ENCODE measurements around the gene FRMPD1. TPM values are rescaled to one million over a fixed set of nuclear protein-coding genes. Genes with fewer than 3 reads are reported as not detected.

FRMPD1 gene
- total and polyA plus RNA-seq, 2 donors (not counting 1 experiment from before 2014, with no cell fraction given), result not detected

GRCh38 chr9:37604296-37604695 lies 46.5 kb upstream of the FRMPD1 start:
- no peaks in the 10 kb centered on the region for H3K79me2 ChIP-seq (ENCODE audit: control insufficient read depth, insufficient read depth, low read length)
- no peaks in the 10 kb centered on the region for H3K9me3 ChIP-seq (ENCODE audit: control insufficient read depth, insufficient read depth, low read depth, low read length)
- no peak overlapping the region for H3K4me3 ChIP-seq (replicated peaks in 1 of 4; ENCODE audit: control extremely low read depth in 1 of 4, insufficient read depth in 1 of 4, low read depth in 3 of 4, low read length in 4 of 4)
- H4K20me1 ChIP-seq (ENCODE audit: control insufficient read depth, extremely low read depth, insufficient read depth, low read length), result no peaks in the 10 kb centered on the region
- no peak overlapping the region for H2AFZ ChIP-seq (ENCODE audit: low read length)
- DNase-seq (ENCODE audit: low read depth in 2 of 2), result no peak
- H3K36me3 ChIP-seq (ENCODE audit: control insufficient read depth, insufficient read depth, low read length), result no peaks in the 10 kb centered on the region
- no peak overlapping the region for H3K27ac ChIP-seq (ENCODE audit: insufficient read depth, low read length)
- no peak overlapping the region for H3K4me2 ChIP-seq (ENCODE audit: extremely low read depth, insufficient read depth, low read length)
- no peaks in the 10 kb centered on the region for H3K4me1 ChIP-seq (ENCODE audit: control insufficient read depth, extremely low read depth, insufficient read depth, low read length)
- H3K27me3 ChIP-seq (ENCODE audit: control insufficient read depth, insufficient read depth, low read length), result peaks cover 9% of the 10 kb centered on the region
- TF ChIP-seq CTCF (conservative IDR thresholded peaks at IDR 0.05 in 1 of 2, IDR thresholded peaks at IDR 0.05 in 1 of 2; ENCODE audit: low read depth in 1 of 2, low read length in 2 of 2), result no peak
- no peak for TF ChIP-seq EZH2 (IDR thresholded peaks at IDR 0.05; ENCODE audit: low read length, missing control alignments)
- no peak overlapping the region for H3K9ac ChIP-seq (ENCODE audit: insufficient read depth, low read length)

- no peak overlapping the region for H2AFZ ChIP-seq (ENCODE audit: low read length)
- TF ChIP-seq EZH2 (IDR thresholded peaks at IDR 0.05; ENCODE audit: low read length, missing control alignments) (no peak), CTCF (conservative IDR thresholded peaks at IDR 0.05 in 1 of 2, IDR thresholded peaks at IDR 0.05 in 1 of 2; ENCODE audit: low read depth in 1 of 2, low read length in 2 of 2) (no peak)
- no peak overlapping the region for H3K27ac ChIP-seq (ENCODE audit: insufficient read depth, low read length)
- H3K9ac ChIP-seq (ENCODE audit: insufficient read depth, low read length), result no peak overlapping the region
- H3K4me3 ChIP-seq (replicated peaks in 1 of 4; ENCODE audit: control extremely low read depth in 1 of 4, insufficient read depth in 1 of 4, low read depth in 3 of 4, low read length in 4 of 4), result no peak overlapping the region
- H3K36me3 ChIP-seq (ENCODE audit: control insufficient read depth, insufficient read depth, low read length), result no peaks in the 10 kb centered on the region
- no peak for DNase-seq (ENCODE audit: low read depth in 2 of 2)
- H3K4me1 ChIP-seq (ENCODE audit: control insufficient read depth, extremely low read depth, insufficient read depth, low read length), result no peaks in the 10 kb centered on the region
- peaks cover 9% of the 10 kb centered on the region for H3K27me3 ChIP-seq (ENCODE audit: control insufficient read depth, insufficient read depth, low read length)
- no peak overlapping the region for H3K4me2 ChIP-seq (ENCODE audit: extremely low read depth, insufficient read depth, low read length)
- no peaks in the 10 kb centered on the region for H4K20me1 ChIP-seq (ENCODE audit: control insufficient read depth, extremely low read depth, insufficient read depth, low read length)
- no peaks in the 10 kb centered on the region for H3K79me2 ChIP-seq (ENCODE audit: control insufficient read depth, insufficient read depth, low read length)
- no peaks in the 10 kb centered on the region for H3K9me3 ChIP-seq (ENCODE audit: control insufficient read depth, insufficient read depth, low read depth, low read length)
Measured at GRCh38 chr9:37608250-37608649, 42.5 kb upstream of the FRMPD1 start.

GRCh38 chr9:37609735-37610397 lies 40.9 kb upstream of the FRMPD1 start:
- no peak overlapping the region for H2AFZ ChIP-seq (ENCODE audit: low read length)
- H3K27me3 ChIP-seq (ENCODE audit: control insufficient read depth, insufficient read depth, low read length), result peaks cover 9% of the 10 kb centered on the region
- DNase-seq (ENCODE audit: low read depth in 2 of 2), result no peak
- no peak overlapping the region for H3K4me3 ChIP-seq (replicated peaks in 1 of 4; ENCODE audit: control extremely low read depth in 1 of 4, insufficient read depth in 1 of 4, low read depth in 3 of 4, low read length in 4 of 4)
- H3K79me2 ChIP-seq (ENCODE audit: control insufficient read depth, insufficient read depth, low read length), result no peaks in the 10 kb centered on the region
- H3K27ac ChIP-seq (ENCODE audit: insufficient read depth, low read length), result no peak overlapping the region
- no peak overlapping the region for H3K9ac ChIP-seq (ENCODE audit: insufficient read depth, low read length)
- H3K36me3 ChIP-seq (ENCODE audit: control insufficient read depth, insufficient read depth, low read length), result no peaks in the 10 kb centered on the region
- no peak overlapping the region for H3K4me2 ChIP-seq (ENCODE audit: extremely low read depth, insufficient read depth, low read length)
- TF ChIP-seq EZH2 (IDR thresholded peaks at IDR 0.05; ENCODE audit: low read length, missing control alignments), result no peak
- TF ChIP-seq CTCF (conservative IDR thresholded peaks at IDR 0.05 in 1 of 2, IDR thresholded peaks at IDR 0.05 in 1 of 2; ENCODE audit: low read depth in 1 of 2, low read length in 2 of 2), result no peak
- no peaks in the 10 kb centered on the region for H3K9me3 ChIP-seq (ENCODE audit: control insufficient read depth, insufficient read depth, low read depth, low read length)
- H4K20me1 ChIP-seq (ENCODE audit: control insufficient read depth, extremely low read depth, insufficient read depth, low read length), result no peaks in the 10 kb centered on the region
- H3K4me1 ChIP-seq (ENCODE audit: control insufficient read depth, extremely low read depth, insufficient read depth, low read length), result no peaks in the 10 kb centered on the region

All from fibroblast of lung (primary cell).